EH (cell line): Measurements from ENCODE around the gene DARS1.

Source experiments
- DNase-seq: peaks from one replicate; pipeline ENCODE4 v3.0.0-alpha.2; 2015; ENCODE audit warnings: low read depth

DARS1 gene

DNA sequence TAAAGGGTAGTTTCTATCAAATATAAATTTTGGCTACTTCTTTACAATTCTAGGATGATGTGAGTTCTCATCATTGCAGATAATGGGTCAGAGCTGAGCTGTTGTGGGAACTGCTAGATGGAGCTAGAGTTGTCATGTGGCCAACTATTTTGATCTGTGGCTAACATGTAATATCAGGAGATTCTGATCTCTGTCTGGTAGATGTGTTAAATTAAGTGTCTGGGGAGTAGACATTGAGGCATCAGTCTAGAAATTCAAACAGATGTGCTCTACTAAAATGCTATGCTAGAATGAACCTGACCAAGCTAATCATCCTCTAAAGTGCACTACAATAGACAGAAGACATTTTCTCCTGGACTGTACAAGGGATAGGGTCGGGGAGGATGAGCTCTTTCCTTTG lies 30.3 kb upstream of the DARS1 start:
- DNase-seq, result no peak

DNA sequence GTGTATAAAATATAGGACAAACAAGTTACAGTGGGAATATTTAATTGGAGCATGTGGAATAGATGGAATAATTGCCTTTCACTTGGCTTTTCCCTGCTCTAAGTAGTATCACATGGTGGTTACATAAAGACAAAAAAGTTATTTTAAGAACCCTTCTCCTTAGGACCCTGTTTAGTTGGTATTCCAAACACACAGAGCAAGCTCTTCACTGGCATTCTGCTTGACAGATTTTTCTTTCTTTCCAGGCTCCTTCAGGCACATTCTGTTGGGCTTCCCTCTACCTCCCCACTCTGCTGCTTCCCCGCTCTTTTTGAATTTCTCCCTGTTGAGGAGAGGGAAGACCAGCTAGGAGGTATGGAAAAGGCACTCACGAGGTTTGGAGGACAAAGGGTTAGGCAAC lies 29.0 kb upstream of the DARS1 start:
- DNase-seq, result no peak

DNA sequence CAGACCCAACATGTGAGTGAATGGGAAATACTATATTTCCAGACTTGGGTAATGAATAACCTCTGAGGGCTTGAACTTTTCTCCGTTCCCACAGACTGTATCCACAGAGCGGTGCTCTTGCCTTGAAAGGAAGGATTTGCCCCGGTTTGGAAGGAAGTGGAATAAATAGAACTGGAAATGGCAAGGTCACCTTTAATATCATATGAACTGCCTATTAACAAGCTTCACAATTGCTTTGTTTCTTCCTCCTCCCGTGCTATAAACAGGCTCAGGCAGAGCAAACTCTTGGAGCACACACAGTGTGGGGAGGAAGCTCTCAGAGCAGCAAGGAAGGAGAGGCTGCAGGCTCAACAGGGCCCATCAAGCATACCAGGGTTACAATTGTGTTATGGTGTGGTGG lies 28.5 kb upstream of the DARS1 start:
- DNase-seq, result no peak

DNA sequence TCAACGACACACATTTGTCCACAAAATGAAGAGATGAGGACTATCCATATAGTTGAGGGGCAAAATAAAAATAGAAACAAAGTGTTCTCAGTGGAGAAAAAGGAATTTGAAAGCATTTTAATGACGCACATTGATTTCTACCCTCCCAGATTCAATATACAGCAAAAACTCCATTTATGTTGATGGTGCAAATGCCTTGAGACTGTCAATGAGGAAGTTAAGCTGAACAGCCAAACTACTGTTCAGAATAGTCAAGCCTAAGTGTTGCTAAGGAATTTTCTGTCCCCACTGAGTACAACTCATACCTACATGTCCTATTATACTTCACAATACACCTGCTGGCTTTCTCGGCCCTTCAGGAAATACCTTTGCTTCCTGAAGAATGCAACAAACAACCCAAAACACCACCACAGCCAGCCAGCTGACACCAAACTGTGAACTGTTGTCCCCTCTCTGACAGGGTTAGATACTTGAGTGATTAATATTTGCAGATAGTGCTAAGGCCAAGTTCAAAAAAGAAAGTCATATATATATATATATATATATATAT lies 27.8 kb upstream of the DARS1 start:
- DNase-seq, result no peak

DNA sequence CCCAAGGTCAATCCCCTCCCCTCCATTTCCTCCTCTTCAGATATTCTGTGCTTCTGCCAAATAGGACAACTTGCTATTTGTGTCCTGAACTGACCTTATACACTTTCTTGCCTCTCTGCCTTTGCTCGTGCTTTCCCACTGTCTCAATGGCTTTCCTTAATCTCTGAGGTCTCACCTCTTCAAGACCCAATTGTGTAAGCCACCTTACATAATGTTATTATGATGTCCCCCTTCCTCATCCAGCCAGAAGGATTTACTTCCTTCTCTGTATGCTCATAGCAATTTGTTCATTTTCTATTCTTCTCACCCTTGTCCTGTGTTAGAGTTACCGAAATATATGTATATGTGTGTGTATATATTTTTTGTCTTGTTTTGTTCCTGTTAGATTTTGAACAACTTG lies 26.9 kb upstream of the DARS1 start:
- DNase-seq, result no peak

DNA sequence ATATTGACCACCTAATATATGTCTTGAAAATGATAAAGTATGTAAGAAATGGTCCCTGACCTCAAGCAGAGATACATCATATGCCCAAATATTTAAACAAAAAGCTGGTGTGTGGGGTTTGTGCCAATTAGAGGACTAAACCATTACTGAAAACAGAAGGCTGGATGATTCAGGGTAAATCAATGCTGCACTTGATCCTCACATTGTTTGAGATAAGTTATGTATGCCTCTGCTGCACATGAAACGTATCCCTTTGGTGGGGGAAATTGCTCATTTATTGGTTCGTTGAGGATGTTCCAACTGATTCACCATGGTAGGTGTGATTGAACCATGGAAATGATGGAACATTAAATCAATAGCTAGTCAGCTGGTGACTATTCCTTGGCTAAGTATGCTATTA lies 24.7 kb upstream of the DARS1 start:
- DNase-seq, result peak; percentile 64

DNA sequence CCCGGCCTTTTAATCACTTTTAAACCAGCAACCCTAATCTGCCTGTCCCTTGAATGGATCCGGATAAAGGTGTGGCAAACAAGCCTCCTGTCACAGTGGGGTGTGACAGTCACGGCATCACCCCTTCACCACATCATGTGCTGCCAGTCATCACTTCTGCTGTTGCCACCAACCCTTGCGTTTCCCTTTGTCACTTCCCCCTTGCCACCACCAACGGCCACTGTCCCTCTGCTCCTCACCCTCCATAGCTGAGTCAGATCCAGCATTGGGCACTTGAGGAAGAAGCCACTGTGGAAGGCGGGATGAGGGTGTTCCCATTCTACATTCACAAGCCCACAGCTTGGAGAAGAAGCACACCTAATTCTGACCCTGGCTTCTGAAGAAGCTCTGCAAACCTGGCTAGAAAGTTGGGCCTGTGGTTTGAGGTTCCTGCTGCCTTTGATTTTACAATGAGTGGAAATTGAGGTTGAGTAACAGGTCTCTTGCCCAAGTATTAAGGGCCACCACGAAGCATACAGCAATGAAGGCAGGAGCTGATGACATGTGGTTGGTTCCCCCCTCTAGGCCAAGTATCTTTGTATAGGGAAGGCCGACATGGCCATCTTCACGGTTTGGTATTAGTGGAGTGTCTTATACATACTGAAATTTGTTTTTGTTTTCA lies 22.9 kb upstream of the DARS1 start:
- DNase-seq, result no peak

DNA sequence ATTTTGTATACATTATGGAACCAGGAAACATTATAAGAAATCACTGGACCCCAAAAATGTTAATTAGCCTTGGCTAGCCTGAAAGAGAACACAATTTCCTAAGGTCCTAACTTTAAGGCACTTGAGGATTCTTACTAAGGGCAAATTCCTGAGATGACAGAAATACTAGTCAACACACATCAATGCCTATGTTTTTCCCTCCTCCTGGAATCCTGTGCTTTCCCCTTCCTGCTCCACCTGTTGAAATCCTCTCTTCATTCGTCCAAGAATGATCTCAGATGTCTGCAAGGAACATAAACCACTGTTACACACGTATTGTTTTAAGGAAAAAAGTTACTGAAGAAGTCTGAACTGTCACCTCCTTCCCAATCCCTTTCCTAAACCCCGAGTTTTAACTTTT lies 21.2 kb upstream of the DARS1 start:
- peak; percentile 38 for DNase-seq

DNA sequence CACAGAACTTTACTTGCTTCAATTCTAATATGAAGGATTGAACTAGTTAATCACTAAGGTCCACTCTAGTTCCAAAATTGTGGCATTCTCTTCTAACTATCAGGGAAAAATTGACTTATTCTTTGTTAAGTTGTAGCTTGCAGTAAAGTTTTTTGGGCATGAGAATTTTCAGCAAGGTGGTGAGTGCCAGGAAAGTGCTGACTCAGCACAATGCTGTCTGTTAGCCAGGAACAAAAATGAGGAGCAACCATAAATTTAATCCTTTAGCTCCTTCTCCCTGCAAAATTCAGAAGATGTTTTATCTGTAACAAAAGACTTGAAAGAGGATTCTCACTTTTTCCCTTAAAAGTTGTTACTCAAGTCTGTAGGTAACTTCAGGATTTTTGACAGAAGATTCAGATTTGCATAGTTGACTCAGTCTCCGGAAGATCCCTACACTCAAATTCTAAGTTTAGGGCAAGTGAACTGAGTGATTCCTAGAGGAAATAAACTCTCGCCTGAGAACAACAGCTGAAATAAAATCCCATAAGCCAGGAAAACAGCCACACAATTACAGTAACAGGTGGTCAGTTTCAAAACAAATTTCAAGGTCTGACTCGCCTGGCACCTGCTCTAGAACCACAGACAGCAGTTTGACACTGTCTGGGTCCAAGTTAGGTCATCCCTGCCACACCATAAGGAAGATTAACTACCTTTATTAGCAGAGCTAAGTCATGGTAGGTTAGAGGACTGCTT lies 20.2 kb upstream of the DARS1 start:
- no peak for DNase-seq

DNA sequence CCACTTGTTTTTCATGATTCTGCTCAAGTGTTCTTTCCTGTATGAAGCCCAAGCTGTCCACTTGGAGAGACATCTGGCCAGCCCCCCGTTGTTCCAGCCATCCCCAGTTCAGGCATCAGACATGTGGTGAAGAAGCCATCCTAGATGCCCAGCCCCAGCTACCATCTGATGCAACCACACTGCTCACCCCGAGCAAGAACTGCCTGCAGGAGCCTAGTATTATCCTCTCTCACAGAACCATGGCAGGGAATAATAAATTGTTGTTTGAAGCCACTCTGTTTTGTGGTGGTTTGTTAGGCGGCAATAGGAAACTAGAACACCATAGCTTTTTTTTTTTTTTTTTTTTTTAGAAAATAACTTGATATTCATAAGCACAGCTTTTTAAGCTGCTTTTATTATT lies 19.5 kb upstream of the DARS1 start:
- no peak for DNase-seq

DNA sequence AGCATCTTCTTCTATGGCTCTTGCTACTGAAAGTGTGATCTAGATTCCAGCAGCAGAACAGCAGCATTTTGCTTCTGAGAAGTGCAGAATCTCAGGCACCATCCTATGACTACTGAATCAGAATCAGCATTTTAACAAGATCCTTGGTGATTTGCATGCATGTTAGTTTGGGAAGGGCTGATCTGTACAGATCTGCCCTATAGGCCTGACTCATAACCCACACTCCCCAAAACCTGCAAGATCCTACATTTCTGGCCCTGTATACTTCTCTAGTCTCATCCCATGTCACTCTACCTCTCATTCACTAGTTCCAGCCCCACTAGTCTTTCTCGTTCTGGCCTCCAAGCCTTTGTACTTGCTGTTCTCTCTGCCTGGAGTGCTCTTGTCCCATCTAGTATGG lies 15.7 kb upstream of the DARS1 start:
- DNase-seq, result no peak

DNA sequence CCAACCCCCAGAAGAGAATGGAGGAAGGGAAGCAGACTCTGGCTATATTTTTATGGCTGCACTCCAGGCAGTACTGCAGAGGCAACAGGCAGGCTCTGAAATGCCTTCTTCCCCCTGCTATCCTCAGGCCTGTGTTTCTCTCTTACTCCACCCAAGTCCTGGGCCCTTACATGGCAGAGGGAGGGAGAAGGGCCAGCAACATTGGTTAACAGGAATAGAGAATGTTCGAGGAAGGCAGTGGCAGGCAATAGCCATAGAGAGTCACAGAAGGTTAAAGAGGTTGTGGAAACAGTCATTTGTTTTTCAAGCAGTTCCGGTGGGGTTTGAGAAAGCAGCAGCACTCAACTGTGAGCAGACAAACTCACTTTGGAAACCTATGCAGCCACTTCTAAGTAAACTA lies 15.1 kb upstream of the DARS1 start:
- no peak for DNase-seq

DNA sequence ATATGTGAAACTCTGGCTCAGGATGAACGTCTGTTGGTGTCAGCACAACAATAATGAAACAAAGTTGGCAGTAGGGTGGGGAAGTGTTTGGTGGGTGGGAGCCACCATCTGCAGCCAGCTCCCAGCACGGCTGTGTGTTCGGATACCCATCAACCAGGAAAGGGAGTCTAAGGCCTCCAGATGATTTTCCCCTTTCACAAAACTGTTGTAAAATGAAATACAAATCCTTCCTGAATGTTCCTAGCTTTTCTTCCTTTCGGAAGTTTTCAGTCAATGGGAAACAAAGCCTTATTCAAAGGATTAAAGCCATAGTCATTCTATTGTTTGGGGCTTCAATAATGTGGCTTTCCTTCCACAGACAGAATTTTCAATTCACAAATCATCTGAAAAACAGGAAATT lies 14.5 kb upstream of the DARS1 start:
- DNase-seq, result no peak

DNA sequence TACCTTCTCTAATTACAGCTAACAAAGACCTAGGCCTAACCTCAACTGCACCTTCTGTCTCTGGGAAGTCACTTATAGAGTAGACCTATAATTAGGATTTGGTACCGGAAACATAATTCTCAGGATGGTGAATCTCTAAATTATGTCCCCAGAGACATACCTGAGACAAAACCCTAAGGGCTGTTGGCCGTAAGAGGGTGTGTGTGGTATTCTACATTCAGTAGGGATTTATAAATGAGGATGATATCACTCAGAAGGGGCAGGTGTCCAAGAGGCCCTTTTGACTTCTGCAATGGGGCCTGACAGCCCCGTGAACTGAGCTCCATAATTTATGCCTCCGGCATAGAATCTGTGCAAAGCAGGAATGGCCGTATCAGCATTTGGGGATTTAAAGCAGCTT lies 13.5 kb upstream of the DARS1 start:
- no peak for DNase-seq

DNA sequence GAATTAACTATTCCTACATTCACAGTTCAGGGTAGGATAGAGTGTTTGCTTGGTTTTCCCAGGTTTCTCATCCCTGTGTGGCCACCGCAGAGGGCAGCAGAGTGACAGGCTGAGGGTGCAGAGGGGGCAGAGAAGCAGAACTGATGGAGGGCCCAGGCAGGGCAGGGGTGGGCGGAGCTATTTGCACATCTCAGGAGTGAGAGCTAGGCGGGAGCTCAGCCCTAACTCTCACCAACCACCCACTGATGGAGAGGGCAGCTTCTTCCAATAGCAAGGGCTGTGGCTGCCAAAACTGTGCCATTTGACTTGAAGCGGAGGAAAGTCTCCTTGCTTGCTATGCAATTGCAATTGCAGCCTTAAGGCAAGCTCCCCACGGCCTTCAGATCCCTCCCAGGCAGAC lies 12.0 kb upstream of the DARS1 start:
- DNase-seq, result no peak

DNA sequence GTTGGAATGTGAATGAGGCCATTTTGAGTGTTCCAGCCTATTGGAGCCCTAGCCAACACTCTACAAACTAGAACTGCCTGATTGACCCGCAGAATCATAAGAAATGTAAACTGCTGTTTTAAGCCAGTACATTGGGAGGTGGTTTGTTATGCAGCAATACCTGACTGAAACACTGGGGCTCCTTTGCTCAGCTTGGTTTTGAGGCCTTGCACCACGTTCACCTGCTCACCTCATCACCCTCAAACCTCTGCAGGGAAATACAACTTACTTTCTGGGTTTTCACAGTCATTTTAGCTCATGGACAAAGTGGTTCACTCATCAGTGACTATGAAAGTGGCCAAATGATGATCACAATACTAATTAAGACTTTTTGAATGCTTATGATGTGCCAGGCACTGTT lies 10.9 kb upstream of the DARS1 start:
- DNase-seq, result no peak

DNA sequence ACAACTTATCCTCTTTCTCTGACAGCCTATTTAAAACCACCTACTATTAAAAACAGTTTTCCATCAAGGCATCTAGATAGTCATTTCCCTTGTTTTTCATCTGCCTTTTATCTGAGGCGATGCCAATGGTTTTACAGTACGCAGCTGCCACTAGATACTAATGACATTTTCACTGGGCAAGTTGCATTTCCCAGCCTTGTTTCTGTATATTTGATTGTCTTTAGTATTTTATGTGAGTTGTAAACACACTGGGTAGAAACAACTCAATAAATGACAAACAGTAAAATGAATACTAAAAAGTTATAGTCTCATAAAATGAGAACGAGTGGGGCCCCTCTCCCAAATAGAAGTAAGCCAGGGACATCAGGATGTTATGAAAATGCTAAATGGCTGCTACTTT lies 8.9 kb upstream of the DARS1 start:
- DNase-seq, result no peak

DNA sequence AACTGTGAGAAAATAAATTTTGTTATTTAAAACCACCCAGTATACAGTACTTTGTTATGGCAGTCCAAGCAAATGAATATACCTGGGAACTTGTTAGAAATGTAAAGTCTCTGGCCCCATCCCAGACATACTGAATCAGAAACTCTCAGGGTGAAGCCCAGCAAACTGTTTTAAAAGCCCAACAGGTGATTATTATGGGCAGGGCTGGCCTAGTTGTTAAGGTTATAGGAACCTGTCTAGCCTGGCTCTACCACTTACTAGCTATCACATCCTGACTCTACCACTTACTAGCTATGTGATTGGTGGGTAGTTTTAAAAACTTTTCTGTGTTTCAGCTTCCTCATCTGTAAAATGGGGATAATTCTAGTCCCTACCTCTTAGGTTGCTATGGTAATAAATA lies 8.0 kb upstream of the DARS1 start:
- no peak for DNase-seq

DNA sequence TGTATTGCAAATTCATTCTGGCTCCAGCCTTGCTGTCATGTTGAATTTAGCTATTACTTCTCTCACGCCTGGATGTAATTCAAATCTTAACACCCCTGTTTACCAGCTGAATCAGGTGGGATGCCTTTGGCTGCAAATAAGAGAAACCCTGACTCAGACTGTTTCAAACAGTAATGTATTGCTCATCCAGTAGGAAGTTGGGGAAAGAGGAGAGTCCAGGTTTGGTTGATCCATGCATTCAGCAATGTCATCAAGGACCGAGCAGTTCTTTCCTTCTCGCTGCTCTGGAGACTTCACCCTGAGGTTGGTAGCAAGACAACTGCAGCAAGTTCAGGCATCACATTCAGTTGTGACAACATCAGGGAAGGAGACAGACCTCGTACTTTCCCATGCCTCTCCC lies 6.4 kb upstream of the DARS1 start:
- no peak for DNase-seq

DNA sequence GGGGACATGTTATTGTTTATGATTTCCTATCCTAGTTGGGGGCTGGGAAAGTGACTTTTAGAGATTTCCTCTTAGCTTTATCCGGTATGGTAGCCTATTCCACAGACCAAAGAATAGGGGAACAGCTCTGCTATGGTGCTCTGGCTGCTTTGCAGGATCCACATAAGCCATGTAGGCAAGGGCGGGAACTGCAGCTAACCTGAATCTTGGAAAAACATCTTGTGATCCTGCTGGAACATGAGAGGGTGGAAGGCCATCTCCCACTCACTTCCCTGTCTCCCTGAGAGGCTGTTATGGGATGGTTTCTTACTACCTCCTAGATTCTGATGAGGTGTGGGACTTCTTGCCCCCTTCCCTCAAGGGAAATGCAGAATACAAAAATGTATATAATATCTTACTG lies 2.0 kb upstream of the DARS1 start:
- DNase-seq, result no peak

DNA sequence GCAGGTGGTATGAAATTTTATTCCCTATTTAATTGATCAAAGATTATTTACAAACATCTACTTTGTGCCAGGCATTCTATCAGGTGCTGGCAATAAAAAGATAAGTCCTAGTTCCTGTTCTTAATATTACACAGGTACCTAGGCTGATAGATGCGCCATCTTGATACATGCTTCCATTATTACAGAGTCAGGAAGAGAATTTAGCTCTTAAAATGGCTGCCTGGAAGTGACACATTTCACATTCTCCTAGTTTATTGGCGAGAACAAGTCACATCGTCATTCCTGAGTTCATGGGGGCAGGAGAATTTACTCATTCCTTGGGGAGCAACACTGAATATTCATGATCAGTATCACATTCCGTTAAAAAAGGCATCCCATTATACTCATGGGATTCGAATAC lies 1.1 kb upstream of the DARS1 start:
- no peak for DNase-seq

DNA sequence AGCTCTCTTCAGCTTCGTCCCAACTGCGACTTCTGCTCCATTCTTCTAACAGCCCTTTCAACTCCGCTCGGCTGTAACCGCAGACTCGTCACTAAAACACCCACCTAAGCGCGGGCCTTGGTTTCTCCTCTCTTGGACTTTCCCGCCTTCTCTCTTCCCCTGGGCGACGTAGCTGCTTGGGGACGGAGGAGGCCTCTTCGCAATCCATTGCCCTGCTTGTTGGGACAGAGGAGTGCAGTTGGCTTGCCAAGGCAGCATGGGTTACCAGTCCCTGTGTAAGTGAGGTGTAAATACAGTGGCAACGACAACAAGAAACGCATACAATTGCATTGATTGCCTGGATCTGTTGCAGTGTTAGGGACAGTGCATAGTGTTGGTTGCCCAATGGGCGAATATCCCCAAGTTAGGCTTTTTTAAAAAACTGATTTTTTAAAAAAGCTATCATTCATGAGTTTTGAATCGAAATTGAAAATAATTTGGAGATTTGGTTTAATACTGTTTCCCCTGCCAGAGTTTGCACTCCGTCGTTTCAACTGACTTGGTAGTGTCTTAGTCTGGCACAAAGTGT lies 484 bp upstream of the DARS1 start:
- DNase-seq, result no peak

DNA sequence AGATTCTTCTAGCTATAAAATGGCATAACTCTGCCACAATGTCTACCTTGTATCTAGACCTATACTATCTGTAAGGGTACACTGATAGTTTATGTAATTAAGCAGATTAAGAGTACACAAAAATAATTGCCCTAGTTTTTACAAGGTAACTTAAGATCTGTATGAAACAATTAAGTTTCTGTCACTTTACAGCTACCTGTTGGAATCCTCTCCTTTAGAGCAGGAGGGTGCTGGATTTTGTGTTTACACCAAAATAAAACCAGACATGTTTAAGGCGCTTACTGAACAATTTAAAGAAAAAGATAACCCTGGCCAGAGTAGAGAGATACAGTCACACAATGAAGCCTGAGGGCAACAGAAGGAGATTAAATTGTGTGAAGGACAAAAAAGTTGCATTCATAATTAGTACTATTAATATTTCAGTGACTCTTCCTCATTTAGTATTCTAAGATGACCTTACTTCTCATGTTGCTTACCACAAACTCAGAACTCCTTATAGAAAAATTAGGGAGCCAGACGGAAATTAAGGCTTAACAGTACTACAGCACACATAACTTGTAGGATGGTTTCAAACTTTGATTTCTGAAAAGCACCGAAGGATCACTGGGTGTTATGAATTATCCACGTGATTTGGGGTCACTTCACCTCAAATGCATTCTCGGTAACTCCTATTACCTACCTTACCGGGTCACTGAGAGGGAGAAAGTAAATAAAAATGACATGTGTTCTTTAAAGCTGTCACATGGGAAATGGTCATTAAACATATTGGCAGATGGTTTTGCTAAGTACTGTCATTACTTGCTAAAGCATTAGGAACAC lies 1.0 kb downstream of the DARS1 start:
- no peak for DNase-seq
